COLO668 (cell line): ENCODE measurements around the gene PRCC.
"Not testable (repeated sequence)": the region's sequence is repeated elsewhere in the genome, so short reads cannot be mapped to it uniquely, and the experiment has no call there.

Experiments
- DNase-seq: peaks from one replicate; lab custom pipeline; 2025; ENCODE audit not compliant: unreplicated experiment; lab: John Stamatoyannopoulos, UW

PRCC gene

DNA sequence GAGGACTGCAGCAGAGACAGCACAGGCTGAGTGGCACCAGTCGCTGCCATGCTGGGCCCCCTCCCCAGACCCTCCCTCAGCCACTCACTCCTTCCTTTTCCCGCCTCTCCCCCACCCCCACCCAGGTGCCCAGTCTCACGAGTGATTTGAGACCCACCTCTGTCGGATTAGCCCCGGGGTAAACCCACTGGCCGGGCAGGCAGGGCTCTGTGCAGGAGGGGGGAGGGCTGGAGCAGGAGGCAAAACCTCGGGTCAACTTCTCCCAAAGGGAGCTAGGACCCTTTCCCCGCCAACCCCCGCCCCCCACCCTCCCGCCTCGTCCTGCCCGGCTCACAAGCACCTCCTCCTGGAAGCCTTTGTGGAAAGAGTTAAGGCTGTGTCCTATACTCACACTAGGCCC is 23.0 kb upstream of the PRCC start:
- no peak for DNase-seq

DNA sequence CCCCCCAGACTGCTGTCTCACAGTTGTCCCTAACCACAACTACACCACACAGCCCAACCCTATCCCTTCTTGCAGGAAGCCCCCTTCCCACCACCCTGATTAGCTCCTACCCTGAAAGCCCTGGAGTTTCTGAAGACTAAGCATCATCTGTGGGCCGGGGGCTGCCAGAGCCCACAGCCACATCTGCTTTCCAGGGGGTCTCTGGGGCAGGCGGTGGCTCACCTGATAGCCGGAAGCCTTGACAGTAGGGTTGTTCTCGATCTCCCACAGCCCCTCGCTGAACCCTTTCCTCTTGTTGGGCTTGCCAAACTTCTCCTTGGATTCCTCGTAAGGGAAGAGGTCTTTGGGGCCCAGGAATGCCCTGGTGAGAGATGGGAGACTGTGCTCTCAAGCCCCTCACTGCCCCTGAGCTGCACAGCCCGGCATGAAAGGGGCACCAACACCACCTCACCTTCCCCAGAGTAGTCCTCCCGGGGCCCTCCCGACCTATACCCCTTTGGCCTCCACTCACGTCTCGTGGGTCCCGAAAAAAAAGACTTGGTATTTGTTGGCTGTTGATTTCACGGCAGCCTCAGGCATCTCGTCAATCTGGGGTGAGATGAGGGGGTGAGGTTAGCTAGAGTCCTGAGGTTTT is 22.4 kb upstream of the PRCC start:
- no peak for DNase-seq

DNA sequence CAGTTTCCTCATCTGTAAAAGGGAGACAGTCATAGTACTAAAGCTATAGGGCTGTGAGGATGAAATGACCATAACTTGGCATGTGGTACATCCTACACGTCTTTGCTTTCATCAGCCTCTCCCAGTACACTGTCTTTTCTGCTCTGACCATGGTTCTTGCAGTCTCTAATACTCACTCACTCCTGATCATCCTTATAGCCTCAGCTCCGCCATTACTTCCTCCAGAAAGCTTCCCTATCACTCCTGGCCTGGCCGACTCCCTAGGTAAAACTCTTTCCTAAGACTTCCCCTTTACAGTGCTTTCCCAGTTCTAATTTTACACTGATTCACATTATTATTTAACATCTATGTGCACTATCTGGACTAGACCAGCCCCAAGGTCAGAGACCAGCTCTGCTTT is 21.5 kb upstream of the PRCC start:
- no peak for DNase-seq

DNA sequence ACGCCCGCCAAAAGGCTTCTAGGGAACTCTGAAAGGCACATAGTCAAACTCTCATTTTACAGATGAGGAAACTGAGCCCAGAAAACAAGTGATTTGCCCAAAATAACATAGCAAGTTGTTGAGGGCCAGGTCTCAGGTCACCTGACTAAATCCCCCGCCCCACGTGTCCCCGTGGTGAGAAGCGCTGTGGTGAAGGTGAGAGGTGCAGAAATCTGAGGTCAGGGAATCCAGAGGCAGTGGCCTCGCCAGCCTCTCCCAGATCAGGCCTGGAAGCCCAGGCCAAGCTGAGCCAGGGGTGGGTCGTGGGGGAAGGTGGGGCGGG is 21.0 kb upstream of the PRCC start:
- DNase-seq = no peak

DNA sequence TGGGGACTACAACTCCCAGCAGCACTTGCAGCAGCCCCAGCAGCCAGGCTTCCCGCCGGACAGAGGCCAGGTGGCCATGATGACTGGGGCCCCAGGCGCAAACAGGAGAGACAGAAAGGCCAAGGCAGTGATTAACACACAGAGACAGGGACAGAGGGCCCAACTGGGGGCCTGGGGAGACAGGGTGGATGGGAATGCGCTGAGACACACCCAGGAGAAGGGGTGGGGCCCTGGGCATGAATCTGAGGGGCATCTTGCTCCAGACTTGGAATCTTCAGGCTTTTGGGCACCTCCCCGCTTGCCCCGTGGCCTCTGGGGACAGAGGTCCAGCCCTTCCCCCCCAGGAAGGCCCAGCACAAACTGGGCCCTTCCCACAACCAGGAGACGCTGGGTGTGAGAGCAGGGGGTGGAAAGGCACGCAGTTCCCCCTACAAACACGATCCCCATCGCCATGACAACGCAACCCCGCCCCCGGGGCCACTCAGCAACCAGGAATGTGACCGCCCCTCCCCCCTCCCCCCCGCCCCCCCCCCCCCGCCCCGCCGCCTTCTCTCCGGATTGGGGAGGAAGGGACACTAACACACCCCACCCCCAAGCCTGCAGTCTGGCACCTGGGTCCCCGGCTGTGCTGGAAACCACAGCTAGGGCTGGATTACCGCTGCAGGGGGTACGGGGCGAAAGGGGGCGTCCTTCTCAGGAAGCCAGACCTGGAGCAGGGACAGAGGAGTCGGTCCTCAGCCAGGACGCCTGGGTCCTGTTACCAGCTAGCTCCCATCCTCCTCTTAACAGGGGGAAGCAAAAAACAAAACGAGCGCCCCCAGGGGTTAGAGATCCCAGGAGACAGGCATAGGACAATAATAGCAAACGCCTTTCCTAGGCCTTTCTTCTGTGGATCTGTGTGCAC is 20.4 kb upstream of the PRCC start:
- peak; percentile 90 for DNase-seq

DNA sequence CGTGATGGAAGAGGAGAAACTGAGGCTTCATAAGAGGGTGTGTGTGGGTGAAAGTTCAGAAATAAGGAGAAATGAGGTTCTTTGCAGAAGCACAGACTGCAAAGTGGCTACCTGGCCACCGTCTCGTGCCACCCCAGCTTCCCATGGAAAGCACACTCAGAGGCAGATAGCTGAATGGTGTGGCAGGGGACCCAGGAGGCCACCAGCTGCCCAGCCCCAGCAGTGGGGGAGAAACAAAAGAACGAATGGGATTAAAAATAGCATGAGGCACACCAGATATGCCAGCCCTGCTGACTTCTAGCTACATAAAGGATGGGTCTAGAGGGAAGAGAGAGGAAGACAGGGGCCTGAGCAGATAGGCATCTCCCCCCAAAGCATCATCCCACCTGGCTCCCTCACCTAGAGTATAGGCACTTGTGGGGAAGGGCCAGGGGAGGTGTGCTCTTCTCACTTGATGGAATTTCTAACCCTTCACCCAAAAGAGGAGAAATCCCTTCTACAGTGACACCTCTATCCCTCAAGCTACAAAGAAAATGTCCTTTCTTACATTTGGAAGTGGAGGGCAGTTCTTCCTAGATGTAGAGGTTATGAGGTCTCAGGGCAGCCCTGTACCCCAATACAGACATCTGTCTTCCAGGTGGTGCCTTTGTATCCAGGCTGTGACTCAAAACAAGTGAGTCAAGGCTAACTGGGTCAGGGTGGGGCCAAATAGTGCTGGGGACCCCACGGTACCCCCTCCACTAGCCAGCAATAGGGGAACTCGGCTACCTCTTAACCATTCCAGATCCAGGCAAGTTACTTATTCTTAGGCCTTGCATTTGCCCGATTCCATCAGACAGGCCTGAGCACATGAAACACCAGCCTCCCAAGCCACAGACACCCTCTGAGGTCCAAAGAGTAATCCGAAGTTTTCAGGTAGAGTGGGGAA is 19.3 kb upstream of the PRCC start:
- no peak for DNase-seq

DNA sequence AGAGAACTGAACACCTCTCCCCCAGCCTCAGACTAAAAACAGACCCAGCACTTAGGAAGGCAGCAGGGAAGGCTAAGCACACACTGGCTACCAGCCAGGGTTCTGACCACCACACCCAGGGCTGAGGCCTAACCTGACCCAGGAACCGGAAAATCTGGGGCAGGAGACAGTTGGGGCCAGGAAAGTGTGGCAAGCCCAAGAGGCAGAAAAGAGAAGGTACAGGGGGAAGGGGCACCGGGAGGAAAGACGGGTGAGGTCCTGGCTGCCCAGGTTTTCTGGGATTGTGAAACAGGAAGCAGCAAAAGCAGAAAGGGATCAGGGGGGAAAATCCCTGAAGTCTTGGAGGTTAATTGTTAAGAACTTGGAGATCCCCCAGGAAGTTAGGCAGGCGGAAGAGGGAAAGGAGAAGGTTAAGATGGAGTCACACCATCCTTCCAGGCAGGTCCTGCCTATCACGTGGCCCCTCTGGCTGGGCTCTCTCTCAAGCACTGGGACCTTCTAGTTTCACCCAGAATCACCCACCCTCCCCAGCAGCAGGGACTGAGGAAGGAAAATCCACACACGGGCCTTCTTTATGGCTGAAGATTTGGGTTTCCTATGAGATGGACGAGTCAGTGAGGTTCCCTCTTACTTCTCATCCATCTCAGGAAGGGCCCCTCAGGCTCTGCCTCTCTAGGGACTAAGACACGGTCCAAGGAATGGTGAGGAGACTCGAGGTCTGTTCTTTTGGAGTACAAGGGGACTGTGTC is 18.5 kb upstream of the PRCC start:
- DNase-seq = peak; percentile 40

DNA sequence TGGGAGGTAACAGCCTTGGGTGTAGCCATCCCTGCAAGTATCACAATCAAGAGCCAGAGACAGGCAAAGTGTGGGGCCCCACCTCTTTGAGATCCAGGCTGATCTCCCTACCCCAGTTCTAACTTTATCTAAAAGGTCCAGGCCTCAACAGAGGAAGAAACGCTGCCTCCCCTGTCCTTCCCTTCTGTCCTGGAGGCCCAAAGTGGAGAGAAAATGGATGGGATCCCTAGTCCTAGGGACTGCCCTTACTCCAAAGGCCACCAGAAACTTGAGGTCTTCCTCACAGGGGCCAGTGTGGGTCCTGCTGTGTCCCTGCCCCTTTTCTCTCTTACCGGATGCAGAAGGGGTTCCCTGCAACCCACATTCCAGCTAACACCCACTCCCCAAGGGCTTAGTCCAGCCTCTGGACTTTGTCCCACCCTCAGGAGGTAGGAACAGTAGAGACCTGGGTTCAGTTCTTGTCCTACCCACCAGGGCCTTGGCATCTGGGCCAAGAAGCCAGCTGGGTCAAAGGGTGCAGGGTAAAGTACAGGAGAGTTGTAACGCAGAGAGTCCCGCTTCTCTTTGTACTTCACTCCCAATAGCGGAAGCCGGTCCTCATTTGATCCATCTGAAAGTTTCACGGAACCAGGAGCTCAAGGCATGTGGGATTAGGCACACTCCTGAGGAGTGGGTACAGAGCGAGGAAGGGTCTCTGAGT is 17.8 kb upstream of the PRCC start:
- no peak for DNase-seq

DNA sequence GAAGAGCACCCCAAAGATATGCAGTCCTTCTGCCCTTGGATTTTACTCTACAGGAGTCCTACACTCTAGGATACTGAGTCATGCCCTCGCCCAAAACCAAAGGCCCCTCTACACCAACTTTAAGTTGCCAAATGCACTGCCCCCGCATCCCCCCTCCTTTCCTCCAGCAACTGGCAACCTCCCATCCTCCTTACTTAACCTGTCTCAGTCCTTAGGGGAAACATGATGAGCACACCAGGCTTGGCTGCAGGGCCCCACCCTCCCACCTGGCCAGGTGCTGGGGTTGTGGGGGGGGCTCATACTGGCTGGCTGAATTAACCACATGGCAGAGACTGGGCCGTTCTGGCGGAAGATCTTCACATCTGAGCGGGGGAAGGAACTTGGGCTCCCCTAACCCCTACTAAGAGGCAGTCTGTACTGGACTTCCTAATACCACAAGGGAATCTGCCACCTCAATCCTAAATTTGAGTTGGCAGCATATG is 17.1 kb upstream of the PRCC start:
- DNase-seq = peak; percentile 83

DNA sequence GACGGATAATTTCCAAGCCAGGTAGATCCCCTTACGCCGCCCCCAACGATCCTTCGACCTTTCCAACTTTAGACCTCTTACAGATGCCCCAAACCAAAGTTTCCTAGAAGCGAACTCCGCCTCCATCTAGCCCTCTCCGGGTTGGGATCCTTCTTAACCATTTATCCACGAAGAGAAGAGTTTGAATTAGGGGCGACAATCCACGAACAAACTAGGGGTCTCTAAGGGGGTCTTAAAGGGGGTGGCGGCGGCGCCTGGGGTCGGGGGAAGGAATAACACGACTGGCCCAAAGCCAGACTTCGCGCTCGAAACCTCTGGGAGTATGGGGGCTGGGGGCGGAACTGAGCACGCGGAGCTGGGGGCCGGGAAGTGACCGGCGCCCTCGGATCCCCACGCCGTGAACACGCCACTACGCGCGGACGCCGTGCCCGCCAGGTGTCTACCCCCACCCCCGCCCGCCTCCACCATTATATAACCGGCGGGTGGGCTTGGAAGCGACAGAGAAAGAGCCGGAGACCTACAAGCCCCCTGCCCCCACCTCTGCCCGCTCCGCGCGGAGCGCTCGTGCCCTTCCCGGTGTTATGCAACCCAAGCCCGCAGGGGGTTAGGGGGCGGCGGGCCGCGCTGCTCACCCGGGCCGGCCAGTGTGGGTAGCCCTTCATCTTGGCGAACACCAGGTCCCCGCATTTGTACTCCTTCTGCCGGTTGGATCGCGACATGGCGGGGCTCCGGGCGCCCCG is 16.5 kb upstream of the PRCC start:
- DNase-seq = peak; percentile 79

DNA sequence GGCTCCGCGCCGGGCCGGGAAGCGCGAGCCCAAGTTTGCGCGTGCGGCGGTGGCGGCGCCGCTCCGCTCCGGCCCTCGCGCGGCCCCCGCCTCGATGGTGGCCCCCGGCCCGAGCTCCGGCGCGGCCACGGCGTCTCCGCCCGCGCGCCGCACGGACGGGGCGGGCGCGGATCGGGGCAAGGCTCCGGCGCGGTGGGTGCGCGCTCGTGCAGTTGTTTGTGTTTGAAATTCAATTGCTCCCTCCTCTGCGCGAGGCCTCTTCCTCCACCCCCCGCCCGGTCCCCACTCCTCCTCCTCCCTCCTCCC is 15.9 kb upstream of the PRCC start, which contains the start of gene HDGF:
TSS of gene HDGF (minus strand) at position 225 of the 306 bp plus-strand sequence. CDS start 246 bp downstream, outside the sequence.
- DNase-seq = no peak

DNA sequence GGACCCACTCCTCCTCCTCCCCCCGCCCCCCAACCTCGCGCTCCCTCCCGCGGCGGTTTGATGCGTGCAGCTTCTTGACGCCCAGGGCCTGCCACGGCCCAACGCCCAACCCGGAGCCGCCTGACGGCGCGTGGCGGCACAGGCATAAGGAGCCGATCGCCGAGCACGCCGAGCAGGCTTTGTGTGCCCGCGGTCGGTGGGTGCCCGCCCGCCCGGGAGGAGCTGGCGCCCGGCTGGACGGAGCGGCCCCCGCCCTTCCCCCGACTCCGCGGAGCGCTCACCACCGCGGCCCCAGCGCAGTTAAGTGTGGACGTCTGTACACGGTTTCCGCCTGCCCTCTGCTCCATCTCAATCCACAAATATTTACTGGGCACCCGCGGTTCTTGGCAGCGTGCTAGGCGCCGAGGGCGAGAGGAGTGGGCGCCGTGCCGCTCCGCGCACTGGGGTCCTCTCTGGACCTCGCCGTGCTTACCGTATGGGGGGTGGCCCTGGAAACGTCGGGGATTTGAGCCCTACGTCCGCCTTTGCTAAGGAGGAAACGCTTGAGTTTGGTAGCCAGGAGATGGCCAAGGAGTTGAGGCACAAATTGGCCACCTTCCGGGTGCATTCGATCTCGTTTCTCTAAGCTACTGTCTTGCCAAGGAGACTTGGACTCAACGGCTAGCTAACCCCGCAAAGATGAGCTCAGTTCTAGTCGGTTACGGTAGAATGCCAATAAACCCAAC is 15.4 kb upstream of the PRCC start:
- DNase-seq = peak; percentile 99

DNA sequence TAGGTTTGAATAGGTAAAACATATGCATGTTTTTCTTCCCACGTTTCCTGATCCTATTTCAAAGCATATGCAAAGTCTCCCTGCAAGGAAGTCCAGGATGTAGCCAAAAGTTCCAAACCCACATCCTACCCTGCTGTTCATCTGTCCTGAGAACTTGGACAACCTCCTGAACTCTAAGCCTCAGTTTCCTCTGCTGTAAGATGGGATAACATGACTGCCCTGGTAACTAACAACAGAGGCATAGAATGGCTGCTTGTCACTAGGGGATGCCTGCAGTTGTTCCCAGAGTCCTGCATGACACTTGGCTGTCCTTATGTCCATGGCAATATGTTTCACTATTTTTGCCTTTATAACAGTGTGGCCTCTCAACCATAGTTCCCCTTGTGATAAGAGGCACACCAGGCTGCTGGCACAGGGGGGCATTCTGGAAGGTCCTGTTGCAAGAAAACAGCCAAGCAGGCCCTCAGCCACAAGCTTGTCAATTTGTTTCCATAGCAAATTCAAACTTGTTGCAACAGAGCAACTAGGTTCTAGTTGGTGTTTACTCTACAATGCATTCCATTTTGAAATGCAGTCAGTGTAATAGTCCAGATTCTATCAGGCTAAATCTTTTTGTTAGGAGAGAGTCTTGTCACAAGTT is 14.4 kb upstream of the PRCC start:
- DNase-seq = no peak

DNA sequence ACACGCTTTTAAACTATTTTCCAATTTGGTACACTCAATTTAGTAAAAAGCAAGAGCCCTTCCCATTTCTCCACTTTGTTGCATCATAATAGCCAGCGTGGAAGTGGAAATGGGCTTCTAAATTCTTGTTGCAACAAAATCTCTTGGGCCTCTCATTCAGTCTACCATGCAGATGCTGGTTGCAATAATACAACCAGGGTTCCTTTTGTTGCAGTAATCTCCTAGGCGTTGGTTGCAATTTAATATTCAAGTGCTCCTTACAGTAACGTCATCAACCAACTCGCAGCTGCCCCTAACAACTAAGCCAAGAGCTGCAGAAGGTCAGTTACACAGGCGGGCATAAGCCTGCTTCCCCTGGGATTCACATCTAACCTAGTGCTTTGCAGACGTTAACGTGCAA is 13.1 kb upstream of the PRCC start:
- DNase-seq = no peak

DNA sequence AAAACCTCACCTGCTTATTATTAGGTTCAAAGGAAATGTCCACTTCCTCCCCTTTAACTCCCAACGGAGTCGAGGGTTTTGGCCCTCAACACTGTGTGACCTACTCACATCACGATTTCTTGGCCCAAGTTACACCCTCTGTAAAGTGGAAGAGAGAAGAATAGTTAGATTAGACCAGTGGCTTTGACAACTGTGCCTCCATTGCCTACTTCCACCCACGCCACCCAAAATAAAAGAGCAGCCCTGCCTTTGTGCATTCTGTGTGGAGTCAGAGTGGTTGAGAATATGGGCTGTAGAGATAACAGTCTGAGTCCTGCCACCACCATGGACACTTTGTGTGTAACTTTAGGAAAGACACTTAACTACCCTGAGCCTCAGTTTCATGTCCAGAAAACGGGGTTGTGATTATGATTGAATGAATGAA is 11.8 kb upstream of the PRCC start:
- DNase-seq = no peak

DNA sequence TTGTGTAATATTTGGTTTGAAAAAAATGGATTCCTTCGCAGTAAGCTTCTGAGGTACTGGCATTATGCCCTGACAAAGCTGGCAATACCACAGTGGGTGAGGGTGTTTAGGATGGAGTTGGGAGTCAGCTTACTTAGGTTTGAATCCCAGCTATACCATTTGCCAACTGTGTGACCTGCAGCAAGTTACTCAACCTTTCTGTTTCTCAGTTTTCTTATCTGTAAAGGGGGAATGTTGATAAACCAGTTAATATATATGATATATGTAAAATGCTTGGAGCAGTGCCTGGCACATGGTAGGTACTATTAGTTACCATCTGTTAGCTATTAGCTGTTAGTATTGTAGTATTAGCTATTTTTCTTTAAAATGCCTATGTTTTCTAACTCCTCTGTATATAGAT is 11.0 kb upstream of the PRCC start:
- no peak for DNase-seq

DNA sequence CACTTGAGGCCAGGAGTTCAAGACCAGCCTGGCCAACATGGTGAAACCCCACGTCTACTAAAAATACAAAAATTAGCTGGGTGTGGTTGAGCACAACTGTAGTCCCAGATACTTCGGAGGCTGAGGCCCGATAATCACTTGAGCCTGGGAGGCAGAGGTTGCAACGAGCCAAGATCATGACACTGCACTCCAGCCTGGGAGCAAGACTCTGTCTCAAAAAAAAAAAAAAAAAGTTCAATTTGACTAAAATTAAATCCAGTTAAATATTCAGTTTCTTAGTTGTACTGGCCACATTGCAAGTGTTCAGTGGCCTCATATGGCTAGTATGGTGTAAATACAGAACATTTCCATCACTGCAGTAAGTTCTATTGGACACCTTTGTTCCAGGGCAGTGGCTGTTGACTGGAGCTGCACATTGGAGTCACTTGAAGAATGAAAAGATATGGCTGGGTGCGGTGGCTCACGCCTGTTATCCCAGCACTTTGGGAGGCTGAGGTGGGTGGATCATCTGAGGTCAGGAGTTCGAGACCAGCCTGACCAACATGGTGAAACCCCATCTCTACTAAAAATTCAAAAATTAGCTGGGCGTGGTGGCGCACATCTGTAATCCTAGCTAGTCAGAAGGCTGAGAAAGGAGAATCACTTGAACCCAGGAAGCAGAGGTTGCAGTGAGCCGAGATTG is 9.6 kb upstream of the PRCC start:
- not testable (repeated sequence) for DNase-seq
